IPS-11a (cell line): ENCODE results near the gene RANBP3.
"Not testable (repeated sequence)": the region's sequence is repeated elsewhere in the genome, so short reads cannot be mapped to it uniquely, and the experiment has no call there.

Experiments used
- H3K4me3 ChIP-seq: one replicate; pipeline ENCODE4 v1.5.1; 2013; ENCODE audit warnings: low read depth, low read length, control low read depth

The RANBP3 gene

DNA sequence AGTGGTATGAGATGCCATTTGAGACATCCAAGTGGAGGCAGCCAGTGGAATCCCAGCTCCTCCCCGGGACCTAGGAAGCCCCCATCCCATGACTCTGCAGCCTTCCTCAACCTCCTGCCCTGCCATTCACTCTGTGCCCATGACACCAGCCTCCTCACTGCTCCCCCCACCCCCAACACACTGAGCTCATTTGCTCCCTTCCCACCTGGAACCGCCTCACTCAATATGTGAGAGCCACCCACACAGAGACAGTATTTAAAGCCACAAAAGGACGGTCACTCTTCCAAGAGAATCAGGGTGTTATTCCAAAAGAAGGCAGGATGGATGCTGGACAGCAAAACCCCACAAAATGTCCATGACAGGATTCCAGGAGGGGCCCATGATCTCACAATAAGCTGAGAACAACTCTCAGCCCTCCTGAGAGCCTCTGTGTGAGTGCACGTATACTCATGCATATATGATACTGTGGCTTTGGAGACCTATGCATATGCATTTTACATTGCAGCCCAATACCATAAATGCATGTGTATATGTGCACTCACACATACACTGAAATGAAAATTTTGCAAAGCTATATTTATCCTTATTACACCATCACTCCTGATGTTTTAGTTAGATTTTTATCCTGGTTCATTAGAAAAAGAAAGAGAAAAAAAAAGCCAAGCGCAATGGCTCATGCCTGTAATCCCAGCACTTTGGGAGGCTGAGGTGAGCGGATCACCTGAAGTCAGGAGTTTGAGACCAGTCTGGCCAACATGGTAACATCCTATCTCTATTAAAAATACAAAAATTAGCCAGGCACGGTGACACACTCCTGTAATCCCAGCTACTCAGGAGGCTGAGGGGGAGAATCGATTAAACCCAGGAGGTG, 10.8 kb upstream of the RANBP3 start:
- no peak overlapping the region for H3K4me3 ChIP-seq

GRCh38 chr19:5987077-5987818, 9.3 kb upstream of the RANBP3 start:
- H3K4me3 ChIP-seq = no peak overlapping the region

DNA sequence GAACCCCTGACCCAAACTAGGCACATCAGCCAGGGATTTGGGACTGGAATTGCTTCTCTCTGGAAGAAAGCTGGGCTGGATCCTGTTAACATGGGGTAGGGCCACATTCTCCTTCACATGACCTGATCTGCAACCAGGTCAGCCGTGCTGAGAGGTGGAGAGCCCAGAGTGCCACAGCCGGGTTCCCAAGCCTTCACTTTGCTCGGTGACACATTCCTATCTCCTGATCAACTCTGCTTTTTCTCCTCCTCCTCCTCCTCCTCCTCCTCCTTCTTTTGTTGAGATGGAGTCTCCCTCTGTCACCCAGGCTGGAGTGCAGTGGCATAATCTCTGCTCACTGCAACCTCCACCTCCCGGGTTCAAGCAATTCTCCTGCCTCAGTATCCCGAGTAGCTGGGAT, 7.9 kb upstream of the RANBP3 start:
- not testable (repeated sequence) for H3K4me3 ChIP-seq

- H3K4me3 ChIP-seq = no peak overlapping the region
Measured at GRCh38 chr19:5985098-5985783, 7.3 kb upstream of the RANBP3 start.

DNA sequence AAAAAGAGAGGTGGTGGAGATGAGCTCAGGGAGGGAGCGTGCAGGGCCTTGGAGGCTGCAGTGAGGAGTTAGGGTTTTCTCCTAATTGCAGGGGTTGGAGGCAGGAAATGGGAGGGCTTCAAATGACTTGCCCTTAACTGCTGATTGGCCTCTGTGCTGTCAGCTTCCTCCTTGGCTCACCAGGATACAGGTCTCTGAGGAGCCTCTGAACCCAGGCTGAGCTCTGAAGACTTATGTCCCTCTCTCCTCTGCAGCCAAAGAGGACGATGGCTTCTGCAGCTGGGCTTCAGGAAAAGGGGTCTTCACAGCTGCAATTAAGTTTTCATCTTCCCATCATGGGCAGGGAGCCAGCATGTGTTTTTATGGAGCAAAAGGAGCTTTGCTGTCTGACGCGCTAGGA, 6.7 kb upstream of the RANBP3 start:
- no peak overlapping the region for H3K4me3 ChIP-seq

GRCh38 chr19:5983367-5983955, 5.5 kb upstream of the RANBP3 start:
- H3K4me3 ChIP-seq = no peak overlapping the region

GRCh38 chr19:5978606-5979552, 939 bp upstream of the RANBP3 start:
- peak overlapping the region; percentile 45 for H3K4me3 ChIP-seq

GRCh38 chr19:5977222-5977784, 637 bp downstream of the RANBP3 start:
- peak overlapping the region; percentile 83 for H3K4me3 ChIP-seq

- H3K4me3 ChIP-seq = peak overlapping the region; percentile 83
Measured at GRCh38 chr19:5976768-5977167, 1.2 kb downstream of the RANBP3 start.

- H3K4me3 ChIP-seq = no peak overlapping the region
Measured at GRCh38 chr19:5975388-5975728, 2.6 kb downstream of the RANBP3 start.

- no peak overlapping the region for H3K4me3 ChIP-seq
Measured at GRCh38 chr19:5974721-5975387, 3.1 kb downstream of the RANBP3 start.

DNA sequence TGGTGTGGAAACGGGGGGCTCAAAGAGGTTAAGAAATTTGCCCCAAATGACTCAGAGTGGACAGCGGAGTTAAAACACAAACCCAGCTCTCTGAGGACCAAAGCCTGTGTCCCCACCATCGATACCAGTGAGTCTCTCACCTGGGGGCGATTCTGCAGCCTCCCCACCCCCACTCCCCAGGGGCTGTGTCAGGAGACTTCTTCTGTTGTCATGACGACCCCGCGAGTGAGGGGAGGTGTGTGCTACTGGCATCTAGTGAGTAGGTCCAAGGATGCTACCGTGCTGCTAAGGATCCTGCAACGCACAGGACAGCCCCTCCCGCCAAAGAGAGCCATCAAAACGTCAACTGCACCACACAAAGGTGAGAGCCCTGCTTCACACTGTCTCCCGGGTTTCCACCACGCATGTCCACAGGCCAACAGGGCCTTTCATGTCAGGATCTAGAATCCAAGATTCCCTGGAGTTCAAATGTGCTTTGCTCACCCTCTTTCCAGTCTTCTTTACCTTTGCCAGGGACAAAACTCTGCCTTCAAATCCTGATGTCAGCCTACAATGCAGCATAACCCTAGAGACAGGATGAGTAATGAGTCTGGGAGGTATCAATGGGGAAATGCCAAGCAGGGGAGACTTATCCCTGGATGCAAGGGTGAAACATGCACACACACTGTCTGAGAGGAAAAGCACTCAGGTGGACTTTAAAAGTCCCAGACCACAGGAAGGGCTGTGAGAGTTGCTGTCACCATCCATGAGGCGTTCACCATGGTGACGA, 3.9 kb downstream of the RANBP3 start:
- H3K4me3 ChIP-seq = no peak overlapping the region

DNA sequence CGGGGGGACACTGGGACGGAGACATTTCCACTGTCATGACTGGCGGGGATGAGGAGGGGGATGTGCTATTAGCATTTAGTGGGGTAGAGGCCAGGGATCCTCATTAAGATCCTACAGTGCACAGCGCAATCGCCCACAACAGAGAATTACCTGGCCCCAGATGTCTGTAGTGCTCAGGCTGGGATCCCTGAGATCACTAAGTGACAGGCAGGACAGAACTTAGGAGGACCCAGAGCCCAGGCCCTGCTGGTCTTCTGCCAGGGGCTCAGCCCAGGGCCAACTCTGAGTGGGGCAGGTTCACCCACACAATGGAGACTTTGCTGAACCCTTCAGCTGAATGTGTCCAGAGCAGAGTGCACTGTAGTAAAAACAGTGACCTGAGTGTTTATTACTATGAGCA, 4.6 kb downstream of the RANBP3 start:
- no peak overlapping the region for H3K4me3 ChIP-seq

DNA sequence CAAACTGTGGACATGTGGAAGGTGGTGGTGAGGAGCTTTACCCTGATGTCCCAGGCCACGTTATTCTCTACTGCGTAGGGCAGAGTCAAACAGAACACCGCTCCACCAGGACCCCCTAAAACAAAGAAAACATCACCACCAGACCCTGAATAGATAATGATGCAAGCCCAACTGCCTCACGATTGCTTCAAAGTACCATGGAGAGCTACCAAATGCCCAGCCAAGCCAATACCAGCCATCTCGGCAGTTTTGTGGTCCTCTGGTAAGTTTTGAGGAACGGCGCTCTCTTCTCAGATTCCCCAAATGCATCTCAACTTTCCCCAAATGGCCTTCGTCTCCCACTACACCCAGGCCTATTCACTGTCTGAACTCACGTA, 5.6 kb downstream of the RANBP3 start:
- no peak overlapping the region for H3K4me3 ChIP-seq

DNA sequence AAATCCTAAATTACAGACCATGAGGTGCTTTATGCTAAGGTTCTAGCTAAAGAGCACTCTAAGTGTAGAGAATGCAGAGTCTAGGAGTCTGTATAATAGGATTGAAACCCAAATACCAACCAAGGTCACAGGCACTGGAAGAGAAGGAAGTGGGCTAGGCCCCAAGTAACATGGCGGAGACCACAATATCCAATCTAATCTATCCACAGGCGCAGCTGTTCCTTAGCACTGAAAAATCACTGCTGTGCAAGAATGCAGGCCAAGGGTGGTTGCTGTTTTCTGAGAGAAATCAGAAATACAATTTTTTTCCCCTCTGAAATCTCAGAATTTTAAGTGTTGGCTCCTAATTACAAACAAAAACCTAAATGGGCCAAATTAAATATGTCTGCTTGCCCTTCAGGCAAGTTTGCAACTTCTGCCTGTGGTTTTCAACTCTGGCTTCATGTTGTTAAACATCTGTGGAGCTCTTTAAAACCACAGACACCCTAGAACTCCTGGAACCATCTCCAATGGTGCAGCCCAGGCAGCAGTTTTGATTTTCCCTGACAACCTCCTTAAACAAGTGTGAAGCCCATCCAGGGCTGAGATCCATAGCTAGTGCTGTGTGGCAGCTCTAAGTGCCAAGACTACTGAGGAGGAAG, 6.1 kb downstream of the RANBP3 start:
- no peak overlapping the region for H3K4me3 ChIP-seq

GRCh38 chr19:5969476-5969875, 8.5 kb downstream of the RANBP3 start:
- no peak overlapping the region for H3K4me3 ChIP-seq

GRCh38 chr19:5968431-5969373, 9.2 kb downstream of the RANBP3 start:
- H3K4me3 ChIP-seq = no peak overlapping the region
